ENCODE results near the gene HLA-DOA. TPM values are rescaled to one million over a fixed set of nuclear protein-coding genes. Genes with fewer than 3 reads are reported as not detected.

Gene HLA-DOA
- total RNA-seq, 4 donors from 2014 or later: 3.8 to 11.5 (median 8.3) TPM

DNA sequence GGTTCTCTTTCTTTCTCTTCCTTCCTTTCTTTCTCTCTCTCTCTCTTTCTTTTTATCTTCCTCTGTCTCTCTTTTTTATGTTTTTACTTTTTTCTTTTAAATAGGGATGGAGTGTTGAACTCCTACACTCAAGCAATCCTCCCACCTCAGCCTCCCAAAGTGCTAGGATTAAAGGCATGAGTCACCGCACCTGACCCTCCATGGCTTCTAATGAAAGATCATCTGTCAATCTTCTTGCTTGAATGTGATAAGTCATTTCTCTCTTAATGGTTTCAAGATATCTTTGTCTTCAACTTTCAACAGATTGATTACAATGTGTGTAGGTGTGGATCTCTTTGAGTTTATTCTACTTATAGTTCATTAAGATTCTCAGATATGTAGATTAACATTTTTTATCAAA is 25.2 kb upstream of the HLA-DOA start:
- Histone ChIP-seq H3K36me3 (no peaks in the 10 kb centered on the region), H3K27ac (replicated peaks in 1 of 4) (no peak overlapping the region), H3K27me3 (peaks cover 0 to 13% (median 0%) of the 10 kb centered on the region in 4 donors), H3K9me3 (no peaks in the 10 kb centered on the region), H3K4me3 (no peak overlapping the region), H3K4me1 (peaks cover 0 to 5% (median 0%) of the 10 kb centered on the region in 4 donors)
- DNase-seq (ENCODE audit: extremely low spot score): no peak
- TF ChIP-seq, protein P1, sequence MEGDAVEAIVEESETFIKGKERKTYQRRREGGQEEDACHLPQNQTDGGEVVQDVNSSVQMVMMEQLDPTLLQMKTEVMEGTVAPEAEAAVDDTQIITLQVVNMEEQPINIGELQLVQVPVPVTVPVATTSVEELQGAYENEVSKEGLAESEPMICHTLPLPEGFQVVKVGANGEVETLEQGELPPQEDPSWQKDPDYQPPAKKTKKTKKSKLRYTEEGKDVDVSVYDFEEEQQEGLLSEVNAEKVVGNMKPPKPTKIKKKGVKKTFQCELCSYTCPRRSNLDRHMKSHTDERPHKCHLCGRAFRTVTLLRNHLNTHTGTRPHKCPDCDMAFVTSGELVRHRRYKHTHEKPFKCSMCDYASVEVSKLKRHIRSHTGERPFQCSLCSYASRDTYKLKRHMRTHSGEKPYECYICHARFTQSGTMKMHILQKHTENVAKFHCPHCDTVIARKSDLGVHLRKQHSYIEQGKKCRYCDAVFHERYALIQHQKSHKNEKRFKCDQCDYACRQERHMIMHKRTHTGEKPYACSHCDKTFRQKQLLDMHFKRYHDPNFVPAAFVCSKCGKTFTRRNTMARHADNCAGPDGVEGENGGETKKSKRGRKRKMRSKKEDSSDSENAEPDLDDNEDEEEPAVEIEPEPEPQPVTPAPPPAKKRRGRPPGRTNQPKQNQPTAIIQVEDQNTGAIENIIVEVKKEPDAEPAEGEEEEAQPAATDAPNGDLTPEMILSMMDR (IDR thresholded peaks at IDR 0.05): no peak
- TF ChIP-seq POLR2AphosphoS5 (IDR thresholded peaks at IDR 0.05) (no peak), EP300 (IDR thresholded peaks at IDR 0.05) (no peak)
- 85% methylated on average over 1 of the region's 1 CpG for WGBS
- intact Hi-C loops (cut with DNase I): no loop called here

- Histone ChIP-seq H3K36me3 (no peaks in the 10 kb centered on the region), H3K27me3 (peaks cover 0 to 5% (median 0%) of the 10 kb centered on the region in 4 donors), H3K4me1 (peaks cover 0 to 17% (median 2%) of the 10 kb centered on the region in 4 donors), H3K4me3 (no peak overlapping the region), H3K27ac (replicated peaks in 1 of 4) (peak overlapping the region; percentile 40 to 65 (median 60)), H3K9me3 (no peaks in the 10 kb centered on the region)
- TF ChIP-seq EP300 (IDR thresholded peaks at IDR 0.05) (no peak), POLR2AphosphoS5 (IDR thresholded peaks at IDR 0.05) (no peak), POLR2A (IDR thresholded peaks at IDR 0.05; ENCODE audit: low read depth) (no peak)
- TF ChIP-seq, protein P1 (IDR thresholded peaks at IDR 0.05): no peak
- 39% methylated on average over 3 of the region's 3 CpGs for WGBS
- no peak for DNase-seq (ENCODE audit: extremely low spot score)
- intact Hi-C loops (cut with DNase I): no loop called here
Observed at GRCh38 chr6:33030245-33030644, 20.9 kb upstream of the HLA-DOA start.

- Histone ChIP-seq H3K36me3 (no peaks in the 10 kb centered on the region), H3K4me3 (no peak overlapping the region), H3K4me1 (peaks cover 0 to 17% (median 2%) of the 10 kb centered on the region in 4 donors), H3K27me3 (peaks cover 0 to 5% (median 0%) of the 10 kb centered on the region in 4 donors), H3K27ac (replicated peaks in 1 of 4) (peak overlapping the region; percentile 41 to 65 (median 60)), H3K9me3 (no peaks in the 10 kb centered on the region)
- no peak for DNase-seq (ENCODE audit: extremely low spot score)
- intact Hi-C loops (cut with DNase I): no loop called here
- TF ChIP-seq POLR2AphosphoS5 (IDR thresholded peaks at IDR 0.05) (peak; percentile 61 to 78), EP300 (IDR thresholded peaks at IDR 0.05) (no peak)
- WGBS: 55% methylated on average over 6 of the region's 6 CpGs
Observed at GRCh38 chr6:33029328-33030184, 20.2 kb upstream of the HLA-DOA start.

DNA sequence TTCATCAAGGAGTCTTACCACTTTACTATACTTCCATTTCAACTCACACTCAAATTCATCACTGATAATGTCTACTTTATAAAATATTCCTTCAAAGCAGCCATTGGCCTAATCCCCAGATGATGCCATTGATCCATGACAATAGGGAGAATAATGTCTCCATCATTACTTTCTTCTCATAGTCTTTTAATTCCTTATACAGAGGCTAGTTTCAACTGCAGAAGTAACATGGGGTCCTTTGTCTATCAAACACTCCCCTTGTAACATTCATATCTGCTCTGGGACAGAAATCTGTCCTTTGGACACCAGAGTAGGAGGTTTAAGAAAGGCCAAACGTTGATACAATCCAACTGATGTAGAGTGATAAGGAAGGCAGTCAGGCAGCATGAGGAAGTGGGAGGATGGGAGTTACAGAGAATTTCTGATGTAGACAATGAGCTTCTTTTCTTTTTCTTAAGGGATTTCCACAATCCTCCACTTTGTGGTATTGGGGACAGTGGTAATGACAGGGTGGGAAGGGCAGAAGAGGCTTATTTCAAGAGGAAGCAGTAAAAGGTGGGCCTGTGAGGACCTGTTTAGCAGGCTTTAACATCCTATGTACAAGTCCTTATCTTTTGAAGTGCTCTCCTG is 18.9 kb upstream of the HLA-DOA start:
- Histone ChIP-seq H3K36me3 (no peaks in the 10 kb centered on the region), H3K27ac (replicated peaks in 1 of 4) (peak overlapping the region; percentile 31 to 65 (median 53)), H3K9me3 (no peaks in the 10 kb centered on the region), H3K27me3 (peaks cover 0 to 5% (median 0%) of the 10 kb centered on the region in 4 donors), H3K4me3 (no peak overlapping the region), H3K4me1 (peaks cover 0 to 17% (median 2%) of the 10 kb centered on the region in 4 donors)
- DNase-seq (ENCODE audit: extremely low spot score): no peak
- WGBS: 12% methylated on average over 1 of the region's 1 CpG
- intact Hi-C loops (cut with DNase I): no loop called here
- TF ChIP-seq, protein P1 (IDR thresholded peaks at IDR 0.05): no peak
- TF ChIP-seq POLR2AphosphoS5 (IDR thresholded peaks at IDR 0.05) (no peak), EP300 (IDR thresholded peaks at IDR 0.05) (no peak), POLR2A (IDR thresholded peaks at IDR 0.05; ENCODE audit: low read depth) (no peak)

DNA sequence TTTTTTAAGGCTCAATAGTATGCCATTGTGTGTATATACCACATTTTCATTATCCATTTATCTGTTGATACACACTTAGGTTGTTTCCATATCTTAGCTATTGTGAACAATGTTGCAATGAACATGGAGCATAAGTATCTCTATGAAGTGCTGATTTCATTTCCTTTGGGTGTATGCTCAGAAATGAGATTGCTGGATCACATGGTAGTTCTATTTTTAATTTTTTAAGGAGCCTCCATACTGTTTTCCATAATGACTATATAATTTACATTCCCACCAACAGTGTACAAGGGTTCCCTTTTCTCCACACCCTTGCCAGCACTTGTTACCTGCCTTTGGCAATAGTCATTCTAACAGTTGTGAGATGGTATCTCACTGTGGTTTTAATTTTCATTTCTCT is 15.1 kb upstream of the HLA-DOA start:
- no peak overlapping the region for H3K4me3 ChIP-seq
- no peaks in the 10 kb centered on the region for H3K27me3 ChIP-seq
- DNase-seq (ENCODE audit: extremely low spot score): no peak
- H3K36me3 ChIP-seq: no peaks in the 10 kb centered on the region
- intact Hi-C loops (cut with DNase I): no loop called here
- H3K4me1 ChIP-seq: peaks cover 4 to 22% (median 11%) of the 10 kb centered on the region in 4 donors
- H3K9me3 ChIP-seq: no peaks in the 10 kb centered on the region
- TF ChIP-seq POLR2A (IDR thresholded peaks at IDR 0.05; ENCODE audit: low read depth): no peak
- TF ChIP-seq, protein P1 (IDR thresholded peaks at IDR 0.05): no peak
- TF ChIP-seq EP300 (IDR thresholded peaks at IDR 0.05): no peak
- no peak for TF ChIP-seq POLR2AphosphoS5 (IDR thresholded peaks at IDR 0.05)
- no peak overlapping the region for H3K27ac ChIP-seq (replicated peaks in 1 of 4)
